ENCODE measurements around the gene UGT1A4. TPM values are rescaled to one million over a fixed set of nuclear protein-coding genes. Genes with fewer than 3 reads are reported as not detected.
A peak's percentile ranks its signal among the peaks of the same experiment; 100 is the strongest.

The UGT1A4 gene
- total RNA-seq, 3 donors from 2014 or later: 2.4 to 7.0 (median 2.9) TPM

DNA sequence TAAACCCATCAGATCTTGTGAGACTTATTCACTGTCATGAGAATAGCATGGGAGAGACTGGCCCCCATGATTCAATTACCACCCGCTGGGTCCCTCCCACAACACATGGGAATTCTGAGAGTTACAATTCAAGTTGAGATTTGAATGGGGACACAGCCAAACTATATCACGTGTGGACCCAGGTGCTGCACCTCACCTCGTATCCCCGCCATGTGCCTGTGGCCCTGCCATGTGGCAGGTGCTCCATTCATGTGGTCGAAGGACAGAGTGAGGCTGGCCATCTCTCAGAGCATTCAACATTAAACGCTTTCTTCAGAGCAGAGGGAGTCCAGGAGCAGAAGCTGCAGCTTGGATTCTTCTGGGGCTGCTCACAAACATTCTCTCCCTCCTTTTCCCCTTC lies 91.8 kb downstream of the UGT1A4 start:
- Histone ChIP-seq H3K4me3 (no peak overlapping the region), H3K4me1 (ENCODE audit: low read depth) (no peaks in the 10 kb centered on the region), H3K9me3 (no peaks in the 10 kb centered on the region), H3K36me3 (ENCODE audit: low read depth) (no peaks in the 10 kb centered on the region)
- intact Hi-C loops (cut with DNase I, micrococcal nuclease): no loop called here
- TF ChIP-seq, protein P1, sequence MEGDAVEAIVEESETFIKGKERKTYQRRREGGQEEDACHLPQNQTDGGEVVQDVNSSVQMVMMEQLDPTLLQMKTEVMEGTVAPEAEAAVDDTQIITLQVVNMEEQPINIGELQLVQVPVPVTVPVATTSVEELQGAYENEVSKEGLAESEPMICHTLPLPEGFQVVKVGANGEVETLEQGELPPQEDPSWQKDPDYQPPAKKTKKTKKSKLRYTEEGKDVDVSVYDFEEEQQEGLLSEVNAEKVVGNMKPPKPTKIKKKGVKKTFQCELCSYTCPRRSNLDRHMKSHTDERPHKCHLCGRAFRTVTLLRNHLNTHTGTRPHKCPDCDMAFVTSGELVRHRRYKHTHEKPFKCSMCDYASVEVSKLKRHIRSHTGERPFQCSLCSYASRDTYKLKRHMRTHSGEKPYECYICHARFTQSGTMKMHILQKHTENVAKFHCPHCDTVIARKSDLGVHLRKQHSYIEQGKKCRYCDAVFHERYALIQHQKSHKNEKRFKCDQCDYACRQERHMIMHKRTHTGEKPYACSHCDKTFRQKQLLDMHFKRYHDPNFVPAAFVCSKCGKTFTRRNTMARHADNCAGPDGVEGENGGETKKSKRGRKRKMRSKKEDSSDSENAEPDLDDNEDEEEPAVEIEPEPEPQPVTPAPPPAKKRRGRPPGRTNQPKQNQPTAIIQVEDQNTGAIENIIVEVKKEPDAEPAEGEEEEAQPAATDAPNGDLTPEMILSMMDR (IDR thresholded peaks at IDR 0.05): no peak
- no peak for DNase-seq
- ATAC-seq: no peak

DNA sequence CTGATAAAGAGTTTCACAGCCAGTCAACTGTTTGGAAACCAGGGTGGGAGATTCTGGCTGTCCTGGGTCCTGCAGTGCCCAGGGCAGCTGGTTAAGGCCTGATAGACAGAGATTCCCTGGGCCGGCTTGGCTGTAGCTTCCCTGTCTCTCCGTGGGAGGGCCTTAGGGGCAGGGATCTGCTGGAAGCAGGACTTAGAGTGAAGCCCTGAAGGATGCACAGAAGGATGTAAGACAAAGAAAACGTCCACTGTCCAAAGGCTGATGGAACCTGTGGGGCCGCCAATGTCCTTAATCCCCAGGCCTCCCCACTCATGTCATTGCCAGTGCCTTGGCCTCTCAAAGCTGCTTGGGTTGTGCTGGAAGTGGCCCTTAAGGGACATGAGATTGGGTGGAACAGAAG lies 92.6 kb downstream of the UGT1A4 start:
- TF ChIP-seq, protein P1 (IDR thresholded peaks at IDR 0.05): no peak
- H3K4me3 ChIP-seq: no peak overlapping the region
- H3K9me3 ChIP-seq: no peaks in the 10 kb centered on the region
- no peaks in the 10 kb centered on the region for H3K4me1 ChIP-seq (ENCODE audit: low read depth)
- ATAC-seq (no peak), DNase-seq (no peak)
- no peaks in the 10 kb centered on the region for H3K36me3 ChIP-seq (ENCODE audit: low read depth)
- intact Hi-C loops (cut with DNase I, micrococcal nuclease): no loop called here

DNA sequence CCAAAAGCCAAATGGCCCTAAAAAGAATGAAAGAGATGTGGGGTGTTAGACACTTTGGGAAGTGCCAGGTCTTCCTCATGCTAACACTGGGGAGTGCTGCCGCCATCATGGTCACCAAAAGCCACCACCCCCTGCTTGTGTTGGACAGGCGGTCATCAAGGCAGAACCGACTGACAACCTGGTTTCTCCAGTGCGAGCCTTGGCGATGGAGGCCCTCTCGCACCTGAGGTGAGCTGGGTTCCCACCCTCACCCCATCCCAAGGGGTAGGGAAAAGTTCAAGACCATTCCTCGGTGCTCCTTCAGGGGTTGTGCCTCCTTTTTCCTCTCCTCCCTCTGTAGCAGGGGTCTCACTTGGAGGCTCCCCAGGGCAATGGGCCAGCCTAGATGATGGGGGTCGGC lies 93.2 kb downstream of the UGT1A4 start:
- intact Hi-C loops (cut with DNase I, micrococcal nuclease): no loop called here
- TF ChIP-seq, protein P1 (IDR thresholded peaks at IDR 0.05): no peak
- ATAC-seq (no peak), DNase-seq (no peak)
- no peaks in the 10 kb centered on the region for H3K36me3 ChIP-seq (ENCODE audit: low read depth)
- H3K4me1 ChIP-seq (ENCODE audit: low read depth): no peaks in the 10 kb centered on the region
- H3K9me3 ChIP-seq: no peaks in the 10 kb centered on the region
- H3K4me3 ChIP-seq: no peak overlapping the region

DNA sequence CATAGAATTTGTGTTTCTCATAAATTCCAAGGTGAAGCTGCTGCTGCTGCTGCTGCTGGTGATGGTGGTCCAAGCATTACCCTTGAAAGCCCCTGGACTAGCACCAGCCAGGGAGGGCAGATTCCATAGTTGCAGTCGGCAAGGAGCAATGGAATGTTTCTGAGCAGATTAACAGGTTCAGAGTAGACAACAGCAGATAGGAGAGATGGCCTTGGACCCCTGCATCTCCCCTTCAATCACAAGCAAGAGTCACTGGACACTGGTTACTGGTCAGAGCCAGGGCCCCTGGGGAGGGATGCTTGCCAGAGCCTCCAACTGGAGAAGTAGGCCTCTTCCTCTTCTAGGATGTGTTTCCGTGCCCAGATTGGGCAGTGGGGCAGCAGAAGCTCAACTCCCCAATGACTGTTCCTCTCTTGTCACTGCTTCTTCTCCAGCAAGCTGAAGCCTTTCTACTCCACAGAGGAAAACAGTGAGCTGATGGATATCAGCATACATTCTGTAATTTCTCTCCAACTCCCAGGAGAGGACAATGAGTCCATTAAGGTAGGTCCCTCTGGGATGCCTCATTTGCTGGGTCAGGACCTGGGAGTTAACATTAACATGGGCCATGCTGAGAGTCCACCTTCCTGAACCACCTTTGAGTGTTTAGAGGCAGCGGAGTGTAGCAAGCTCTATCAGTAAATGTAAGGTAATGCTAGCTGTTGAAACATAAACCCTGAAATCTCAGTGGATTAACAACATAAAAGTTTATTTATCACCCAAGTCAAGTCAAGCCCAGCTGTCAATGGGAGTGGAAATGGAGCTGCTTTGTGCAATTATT lies 94.9 kb downstream of the UGT1A4 start:
- no peak for DNase-seq
- intact Hi-C loops (cut with DNase I, micrococcal nuclease): no loop called here
- TF ChIP-seq, protein P1 (IDR thresholded peaks at IDR 0.05): no peak

DNA sequence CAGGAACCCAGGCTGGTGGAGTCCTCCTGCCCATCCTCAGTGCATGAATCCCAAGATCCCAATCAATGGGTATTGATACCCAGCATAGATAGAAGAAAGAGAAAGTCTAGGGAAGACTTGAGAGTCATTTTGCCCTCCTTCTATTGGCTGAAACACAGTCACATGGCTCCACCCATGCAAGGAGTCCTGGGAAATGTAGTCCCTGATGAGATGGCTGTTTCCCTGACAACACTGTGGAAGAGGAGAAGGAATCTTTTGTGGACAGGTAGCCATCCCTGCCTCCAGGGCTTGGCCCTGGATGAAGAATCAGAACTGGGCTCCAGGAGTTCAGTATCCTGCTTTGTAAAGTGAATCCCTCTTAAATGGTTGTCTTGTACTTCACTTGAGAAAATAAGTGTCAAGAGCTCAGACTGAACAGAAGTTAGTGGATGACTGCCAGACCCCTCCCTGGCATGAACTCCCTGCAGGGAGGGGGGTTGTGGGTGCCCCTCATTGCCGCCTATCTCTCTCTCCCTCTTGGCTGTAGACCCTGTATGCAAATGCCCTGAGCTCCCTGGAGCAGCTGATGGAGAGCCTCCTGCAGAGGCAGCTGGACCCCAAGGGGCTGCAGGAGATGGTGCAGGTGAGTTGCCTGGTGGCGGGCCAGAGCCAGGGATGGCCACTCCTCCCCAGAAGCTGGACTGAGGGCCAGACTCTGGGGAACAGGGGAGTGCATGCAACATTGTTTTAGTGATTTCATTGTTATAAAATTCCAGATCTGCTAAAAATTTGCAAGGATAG lies 95.7 kb downstream of the UGT1A4 start:
- peak in 1 of 3 donors; percentile 13 for DNase-seq
- ATAC-seq: peak; percentile 19
- Histone ChIP-seq H3K9me3 (no peaks in the 10 kb centered on the region), H3K36me3 (ENCODE audit: low read depth) (no peaks in the 10 kb centered on the region), H3K4me3 (no peak overlapping the region), H3K4me1 (ENCODE audit: low read depth) (no peaks in the 10 kb centered on the region)
- TF ChIP-seq, protein P1 (IDR thresholded peaks at IDR 0.05): no peak
- intact Hi-C loops (cut with DNase I, micrococcal nuclease): no loop called here

More for the DNA sequence above, 94.9 kb downstream of the UGT1A4 start:
- Histone ChIP-seq H3K9me3 (no peaks in the 10 kb centered on the region), H3K4me1 (ENCODE audit: low read depth) (no peaks in the 10 kb centered on the region), H3K36me3 (ENCODE audit: low read depth) (no peaks in the 10 kb centered on the region), H3K4me3 (no peak overlapping the region)
- ATAC-seq: no peak
